Testis (tissue), 2 donors: ENCODE measurements around the gene ZNF678.

Source experiments
- CTCF ChIP-seq, 3 experiments: fragments of 450-650 bp in 2 of 3; fragments of 200-600 bp in 1 of 3; sonication (generic) in 1 of 3; IDR thresholded peaks; one replicate each; pipeline ENCODE4 v1.5.1; 2016 to 2019; ENCODE audit warnings: antibody characterized with exemption in 3 of 3, mild to moderate bottlenecking in 2 of 3, moderate library complexity in 1 of 3
- POLR2A ChIP-seq: fragments of 450-650 bp; IDR thresholded peaks from one replicate; pipeline ENCODE4 v1.6.1; 2017; ENCODE audit warnings: antibody characterized with exemption, mild to moderate bottlenecking, moderate library complexity

GRCh38 chr1:227673441-227673840, 110.1 kb downstream of the ZNF678 start:
- TF ChIP-seq CTCF (IDR thresholded peaks at IDR 0.05) (no peak), POLR2A (no peak)
